DOHH2 (cell line): ENCODE measurements around the gene FBXO38.

Experiments
- H3F3A ChIP-seq: fragments of 200-600 bp; sonication (generic), shearing (Covaris generic); 2 replicates; pipeline ENCODE4 v1.6.0; 2016; ENCODE audit warnings: antibody characterized with exemption, mild to moderate bottlenecking; ENCODE audit not compliant: control insufficient read depth, insufficient read depth
- H3K27ac ChIP-seq: fragments of 200-600 bp; sonication (generic); 2 replicates; pipeline ENCODE4 v1.5.1; 2014; ENCODE audit warnings: low read depth, mild to moderate bottlenecking, low read length, moderate library complexity
- H3K27me3 ChIP-seq: fragments of 200-600 bp; sonication (generic); 2 replicates; pipeline ENCODE4 v1.6.1; 2014; ENCODE audit warnings: mild to moderate bottlenecking, low read length, mixed read lengths; ENCODE audit not compliant: control insufficient read depth
- H3K36me3 ChIP-seq: fragments of 200-600 bp; sonication (generic); 2 replicates; pipeline ENCODE4 v1.6.1; 2014; ENCODE audit warnings: mild to moderate bottlenecking, low read length, moderate library complexity, mixed read lengths; ENCODE audit not compliant: control insufficient read depth
- H3K4me1 ChIP-seq: fragments of 200-600 bp; sonication (generic); 2 replicates; pipeline ENCODE4 v1.6.1; 2014; ENCODE audit warnings: mild to moderate bottlenecking, low read length, mixed read lengths; ENCODE audit not compliant: control insufficient read depth
- H3K4me2 ChIP-seq: fragments of 200-600 bp; sonication (generic); 2 replicates; pipeline ENCODE4 v1.6.0; 2014; ENCODE audit warnings: mild to moderate bottlenecking, low read length, moderate library complexity
- H3K4me3 ChIP-seq: fragments of 200-600 bp; sonication (generic); 2 replicates; pipeline ENCODE4 v1.5.1; 2014; ENCODE audit warnings: mild to moderate bottlenecking, low read length, mixed read lengths
- H3K79me2 ChIP-seq: fragments of 200-600 bp; sonication (generic); 2 replicates; pipeline ENCODE4 v1.6.1; 2014; ENCODE audit warnings: mild to moderate bottlenecking, low read length, mixed read lengths; ENCODE audit not compliant: control insufficient read depth
- H3K9me2 ChIP-seq: fragments of 200-600 bp; sonication (generic); replicated peaks from 2 replicates; pipeline ENCODE4 v1.6.1; 2014; ENCODE audit warnings: mild to moderate bottlenecking, low read length, mixed read lengths; ENCODE audit not compliant: control insufficient read depth
- H3K9me3 ChIP-seq: fragments of 200-600 bp; sonication (generic); 2 replicates; pipeline ENCODE4 v1.6.1; 2014; ENCODE audit warnings: antibody characterized with exemption, low read length, mixed read lengths; ENCODE audit not compliant: control insufficient read depth, insufficient read depth
- H4K20me1 ChIP-seq: fragments of 200-600 bp; sonication (generic); 2 replicates; pipeline ENCODE4 v1.6.0; 2014; ENCODE audit warnings: low read depth, mild to moderate bottlenecking, antibody characterized with exemption, low read length, moderate library complexity; ENCODE audit not compliant: control insufficient read depth, insufficient read depth
- CTCF ChIP-seq: fragments of 200-600 bp; sonication (generic); IDR thresholded peaks from one replicate; pipeline ENCODE4 v1.5.1; 2014; ENCODE audit warnings: antibody characterized with exemption, mild to moderate bottlenecking, low read depth, low read length; ENCODE audit not compliant: poor library complexity, severe bottlenecking
- EZH2phosphoT487 ChIP-seq: fragments of 200-600 bp; sonication (generic); IDR thresholded peaks from 2 replicates; pipeline ENCODE4 v1.6.1; 2017; ENCODE audit warnings: borderline replicate concordance, mild to moderate bottlenecking, antibody characterized with exemption, low read length, moderate library complexity, mixed read lengths

FBXO38 gene

GRCh38 chr5:148336704-148337435, 46.9 kb upstream of the FBXO38 start:
- TF ChIP-seq CTCF = no peak
- TF ChIP-seq EZH2phosphoT487 = no peak

GRCh38 chr5:148342371-148343045, 41.2 kb upstream of the FBXO38 start:
- Histone ChIP-seq H3K27ac (no peak overlapping the region), H3K27me3 (no peaks in the 10 kb centered on the region), H3K36me3 (no peaks in the 10 kb centered on the region), H3K9me3 (no peaks in the 10 kb centered on the region), H3F3A (no peaks in the 10 kb centered on the region), H4K20me1 (no peaks in the 10 kb centered on the region), H3K4me1 (no peaks in the 10 kb centered on the region), H3K4me3 (no peak overlapping the region), H3K9me2 (no peaks in the 10 kb centered on the region), H3K79me2 (no peaks in the 10 kb centered on the region), H3K4me2 (no peak overlapping the region)
- TF ChIP-seq EZH2phosphoT487 = no peak

More at GRCh38 chr5:148336704-148337435, 46.9 kb upstream of the FBXO38 start:
- no peaks in the 10 kb centered on the region for H3K27me3 ChIP-seq
- no peaks in the 10 kb centered on the region for H3K79me2 ChIP-seq
- no peaks in the 10 kb centered on the region for H4K20me1 ChIP-seq
- no peaks in the 10 kb centered on the region for H3K9me2 ChIP-seq
- no peak overlapping the region for H3K4me2 ChIP-seq
- H3K27ac ChIP-seq = no peak overlapping the region
- H3K4me1 ChIP-seq = no peaks in the 10 kb centered on the region
- H3K9me3 ChIP-seq = no peaks in the 10 kb centered on the region
- H3K4me3 ChIP-seq = no peak overlapping the region
- H3F3A ChIP-seq = no peaks in the 10 kb centered on the region
- no peaks in the 10 kb centered on the region for H3K36me3 ChIP-seq

GRCh38 chr5:148343046-148343407, 40.7 kb upstream of the FBXO38 start:
- H3K27ac ChIP-seq = no peak overlapping the region
- H3K36me3 ChIP-seq = no peaks in the 10 kb centered on the region
- H3K4me2 ChIP-seq = no peak overlapping the region
- H3K9me3 ChIP-seq = no peaks in the 10 kb centered on the region
- H3F3A ChIP-seq = no peaks in the 10 kb centered on the region
- no peaks in the 10 kb centered on the region for H3K27me3 ChIP-seq
- no peak overlapping the region for H3K4me3 ChIP-seq
- no peaks in the 10 kb centered on the region for H3K4me1 ChIP-seq
- H4K20me1 ChIP-seq = no peaks in the 10 kb centered on the region
- H3K79me2 ChIP-seq = no peaks in the 10 kb centered on the region
- H3K9me2 ChIP-seq = no peaks in the 10 kb centered on the region
- TF ChIP-seq EZH2phosphoT487 (no peak), CTCF (no peak)
